Neural cell (in vitro differentiated cells): ENCODE data around the gene TNFRSF14.

Source experiments
- EP300 ChIP-seq: fragments of 450-650 bp; conservative IDR thresholded peaks from 2 replicates; pipeline ENCODE4 v1.6.1; 2014; ENCODE audit warnings: antibody characterized with exemption, mild to moderate bottlenecking, moderate library complexity; ENCODE audit not compliant: poor library complexity, severe bottlenecking
- EZH2 ChIP-seq: fragments of 200-600, 300-800 bp; shearing (Covaris generic), sonication (generic); IDR thresholded peaks from 2 replicates; pipeline ENCODE4 v1.6.1; 2014; ENCODE audit warnings: antibody characterized with exemption, low read length, borderline replicate concordance, mild to moderate bottlenecking; ENCODE audit not compliant: insufficient read depth, poor library complexity, severe bottlenecking

DNA sequence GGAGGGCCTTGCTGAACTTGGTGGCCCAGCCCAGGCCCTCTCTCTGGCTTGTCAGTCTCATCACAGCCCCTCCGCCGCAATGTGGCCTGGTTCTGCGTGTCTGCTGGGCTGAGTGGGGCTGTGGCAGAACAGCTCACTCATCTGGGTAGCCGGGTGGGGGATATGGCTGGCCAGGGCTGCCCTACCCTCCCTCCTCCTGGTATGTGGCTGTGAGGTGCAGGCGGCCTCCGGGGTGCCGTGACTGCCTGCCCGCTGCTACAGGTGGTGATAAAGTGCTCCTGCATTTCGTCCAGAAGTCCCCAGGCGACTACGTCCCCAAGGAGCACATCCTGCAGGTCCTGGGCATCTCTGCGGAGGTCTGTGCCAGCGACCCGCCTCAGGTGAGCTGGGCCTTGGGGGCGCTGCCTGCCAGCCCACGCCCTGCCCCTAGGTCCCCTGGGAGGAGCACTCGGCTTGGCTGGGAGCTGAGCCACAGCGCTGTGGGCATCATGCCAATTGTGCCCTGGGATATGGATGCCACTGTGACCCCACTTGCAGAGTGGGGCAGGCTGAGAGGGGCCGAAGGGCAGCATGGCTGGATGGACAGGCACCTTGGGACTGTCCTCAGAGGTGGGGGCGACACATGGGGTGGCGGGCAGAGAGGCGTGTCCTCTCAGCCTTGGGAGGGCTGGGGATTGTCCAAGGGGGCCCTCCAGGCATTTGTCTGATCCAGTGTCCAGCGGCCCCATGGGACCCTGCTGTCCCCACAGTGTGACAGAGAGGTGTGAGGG is 32.7 kb downstream of the TNFRSF14 start:
- no peak for TF ChIP-seq EZH2
- no peak for TF ChIP-seq EP300
